ENCODE results near the gene IP6K3.

- TF ChIP-seq CTCF (IDR thresholded peaks at IDR 0.05; ENCODE audit: low read length) (no peak), EZH2 (optimal IDR thresholded peaks at IDR 0.05; ENCODE audit: low read depth, low read length) (no peak)
Observed at GRCh38 chr6:33691456-33692077, 55.1 kb downstream of the IP6K3 start.
